GM23248 (cell line): ENCODE data around the gene CHD9.

Source experiments
- EZH2 ChIP-seq: fragments of 200-600 bp; sonication (generic); IDR thresholded peaks from 2 replicates; pipeline ENCODE4 v1.6.1; 2018; ENCODE audit warnings: antibody characterized with exemption, mild to moderate bottlenecking; ENCODE audit not compliant: insufficient read depth, poor library complexity, severe bottlenecking
- EZH2phosphoT487 ChIP-seq: fragments of 200-600 bp; sonication (generic); IDR thresholded peaks from 2 replicates; pipeline ENCODE4 v1.6.1; 2018; ENCODE audit warnings: antibody characterized with exemption, moderate library complexity, mild to moderate bottlenecking, low read depth; ENCODE audit not compliant: insufficient read depth

- TF ChIP-seq EZH2phosphoT487 (no peak), EZH2 (no peak)
These were observed 26.2 kb downstream of the CHD9 start for GRCh38 chr16:53081032-53081424.
